Peyer's patch (tissue), 4 donors: ENCODE results near the gene BAIAP2. TPM values are rescaled to one million over a fixed set of nuclear protein-coding genes. Genes with fewer than 3 reads are reported as not detected.

Experiments
- DNase-seq, 3 donors: peaks; one replicate each; pipeline ENCODE4 v3.0.0-alpha.2; 2017 to 2019
- H3K27ac ChIP-seq, 4 donors: fragments of 200-600 bp; sonication (generic); one replicate each; pipeline ENCODE4 v1.5.1; 2016 to 2019
- H3K27me3 ChIP-seq, 2 donors: fragments of 200-600 bp; sonication (generic); one replicate each; pipeline ENCODE4 v1.5.1; 2019
- H3K36me3 ChIP-seq, 3 donors: fragments of 200-600 bp; sonication (generic); one replicate each; pipeline ENCODE4 v1.5.1; 2016 to 2019
- H3K4me1 ChIP-seq, 4 donors: fragments of 200-600 bp; sonication (generic); one replicate each; pipeline ENCODE4 v1.5.1; 2016 to 2019
- H3K4me3 ChIP-seq, 4 donors: fragments of 200-600 bp; sonication (generic); 1 replicate in 3 of 4; 2 replicates in 1 of 4; pipeline ENCODE4 v1.5.1; 2016 to 2019; ENCODE audit warnings: mild to moderate bottlenecking in 1 of 4
- H3K9me3 ChIP-seq, 4 donors: fragments of 200-600 bp; sonication (generic); one replicate each; pipeline ENCODE4 v1.5.1; 2016 to 2019; ENCODE audit warnings: mild to moderate bottlenecking in 1 of 4
- CTCF ChIP-seq, 6 experiments: fragments of 450-650 bp in 4 of 6; fragments of 200-600 bp in 2 of 6; sonication (generic) in 1 of 6; IDR thresholded peaks; one replicate each; pipeline ENCODE4 v1.5.1; 2017 to 2019; ENCODE audit warnings: antibody characterized with exemption in 6 of 6, mild to moderate bottlenecking in 3 of 6, moderate library complexity in 1 of 6
- POLR2A ChIP-seq, 2 donors: fragments of 450-650 bp; IDR thresholded peaks; one replicate each; pipeline ENCODE4 v1.5.1; 2017; ENCODE audit warnings: antibody characterized with exemption in 2 of 2, mild to moderate bottlenecking in 2 of 2, moderate library complexity in 2 of 2
- total RNA-seq, 4 donors: library from RNA; depleted of rRNA; stranded (reverse); fragments of >200 nt; gene quantifications; one replicate each; pipeline ENCODE4 v1.1.0, GENCODE V29; 2016

BAIAP2 gene
- total RNA-seq, 4 donors from 2014 or later = 10.2 to 61.9 (median 17.6) TPM

GRCh38 chr17:81057777-81058176 is 22.8 kb downstream of the BAIAP2 start:
- H3K4me3 ChIP-seq = no peak overlapping the region
- H3K36me3 ChIP-seq = no peaks in the 10 kb centered on the region
- H3K9me3 ChIP-seq = no peaks in the 10 kb centered on the region
- DNase-seq = no peak
- peaks cover 0 to 18% (median 0%) of the 10 kb centered on the region in 4 donors for H3K4me1 ChIP-seq
- no peaks in the 10 kb centered on the region for H3K27me3 ChIP-seq
- peak overlapping the region in 2 of 4 donors; percentile 69 to 80 for H3K27ac ChIP-seq
- TF ChIP-seq POLR2A (IDR thresholded peaks at IDR 0.05) (no peak), CTCF (IDR thresholded peaks at IDR 0.05) (no peak)

DNA sequence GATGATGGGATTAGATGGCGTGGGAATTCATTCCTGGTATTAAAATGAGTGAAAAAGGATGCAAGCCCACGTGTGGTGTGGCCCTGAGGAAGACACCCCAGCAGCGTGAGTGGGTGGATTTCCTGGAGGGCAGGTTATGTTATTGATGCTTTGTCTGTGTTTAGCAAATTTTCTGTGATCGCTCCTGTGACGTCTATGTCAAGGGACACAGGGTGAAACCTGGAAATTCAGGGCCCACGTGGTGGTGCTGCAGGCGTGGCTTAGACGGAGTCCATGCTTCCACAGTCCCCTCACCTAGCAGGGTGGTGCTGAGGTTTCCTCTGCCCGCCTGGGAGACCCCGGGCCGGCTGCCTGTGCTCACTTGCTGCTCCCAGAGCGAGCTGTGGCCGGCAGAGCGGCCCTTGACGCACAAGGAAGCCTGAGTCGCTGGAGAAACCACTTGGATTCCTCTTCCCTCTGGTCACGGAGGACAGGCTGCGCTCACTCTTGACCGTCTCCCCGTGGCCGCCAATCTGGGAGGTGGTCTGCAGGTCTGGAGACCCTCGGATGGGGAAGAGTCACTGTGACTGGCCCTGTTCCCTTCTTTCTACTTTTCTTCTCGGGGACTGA is 23.4 kb downstream of the BAIAP2 start:
- DNase-seq = no peak
- H3K9me3 ChIP-seq = no peaks in the 10 kb centered on the region
- H3K27me3 ChIP-seq = no peaks in the 10 kb centered on the region
- no peaks in the 10 kb centered on the region for H3K36me3 ChIP-seq
- TF ChIP-seq CTCF (IDR thresholded peaks at IDR 0.05) (no peak), POLR2A (IDR thresholded peaks at IDR 0.05) (no peak)
- H3K4me3 ChIP-seq = no peak overlapping the region
- H3K27ac ChIP-seq = peak overlapping the region in 1 of 4 donors; percentile 69
- peaks cover 0 to 18% (median 0%) of the 10 kb centered on the region in 4 donors for H3K4me1 ChIP-seq

DNA sequence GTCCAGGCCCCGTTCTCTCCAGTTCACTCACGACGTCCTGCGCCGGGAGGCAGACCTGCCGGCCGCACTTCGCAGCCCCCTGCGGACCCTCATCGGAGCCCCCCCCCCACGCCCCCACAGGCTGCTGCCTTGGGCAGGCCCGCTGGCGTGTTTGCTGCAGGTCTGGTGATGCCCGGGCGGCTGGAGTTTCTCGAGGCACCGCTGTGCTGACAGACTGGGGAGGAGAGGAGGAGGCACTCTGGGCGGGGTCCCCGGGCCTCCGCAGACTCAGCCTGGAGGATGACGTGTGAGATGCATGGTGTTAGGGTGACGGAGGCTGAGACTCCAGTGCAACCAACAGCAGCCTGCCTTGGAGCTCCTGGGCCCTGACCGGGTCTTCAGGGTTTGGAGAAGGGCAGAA is 24.1 kb downstream of the BAIAP2 start:
- Histone ChIP-seq H3K36me3 (no peaks in the 10 kb centered on the region), H3K27me3 (no peaks in the 10 kb centered on the region), H3K9me3 (no peaks in the 10 kb centered on the region), H3K4me3 (no peak overlapping the region), H3K4me1 (peaks cover 0 to 23% (median 0%) of the 10 kb centered on the region in 4 donors), H3K27ac (no peak overlapping the region)
- TF ChIP-seq CTCF (IDR thresholded peaks at IDR 0.05) (no peak), POLR2A (IDR thresholded peaks at IDR 0.05) (no peak)
- DNase-seq = no peak

GRCh38 chr17:81060416-81060815 is 25.5 kb downstream of the BAIAP2 start:
- TF ChIP-seq CTCF (IDR thresholded peaks at IDR 0.05) (no peak), POLR2A (IDR thresholded peaks at IDR 0.05) (no peak)
- Histone ChIP-seq H3K9me3 (no peaks in the 10 kb centered on the region), H3K27me3 (no peaks in the 10 kb centered on the region), H3K27ac (no peak overlapping the region), H3K36me3 (no peaks in the 10 kb centered on the region), H3K4me3 (no peak overlapping the region), H3K4me1 (peaks cover 0 to 23% (median 0%) of the 10 kb centered on the region in 4 donors)
- DNase-seq = no peak

GRCh38 chr17:81061027-81061735 is 26.2 kb downstream of the BAIAP2 start:
- Histone ChIP-seq H3K9me3 (no peaks in the 10 kb centered on the region), H3K4me1 (peaks cover 0 to 23% (median 0%) of the 10 kb centered on the region in 4 donors), H3K36me3 (no peaks in the 10 kb centered on the region), H3K27ac (no peak overlapping the region), H3K4me3 (no peak overlapping the region), H3K27me3 (no peaks in the 10 kb centered on the region)
- DNase-seq = no peak
- TF ChIP-seq POLR2A (IDR thresholded peaks at IDR 0.05) = no peak
- TF ChIP-seq CTCF (IDR thresholded peaks at IDR 0.05) = no peak
